Adrenal gland (tissue), 5 donors: Measurements from ENCODE around the gene RNF123.

Experiments
- POLR2A ChIP-seq, 2 donors: fragments of 450-650 bp; IDR thresholded peaks; one replicate each; pipeline ENCODE4 v1.6.1; 2017; ENCODE audit warnings: antibody characterized with exemption in 2 of 2, mild to moderate bottlenecking in 2 of 2, moderate library complexity in 1 of 2
- TF ChIP-seq, protein P1 (sequence below), 6 experiments: fragments of 450-650 bp in 4 of 6; fragments of 200-600 bp in 2 of 6; sonication (generic) in 1 of 6; IDR thresholded peaks; 1 replicate in 5 of 6; 2 replicates in 1 of 6; pipeline versions ENCODE4 v1.5.1 to v1.8.0; 2016 to 2021; ENCODE audit warnings: antibody characterized with exemption in 6 of 6, mild to moderate bottlenecking in 2 of 6, moderate library complexity in 1 of 6
- donor health status: DM: no; HTN: no; CAD: no.

DNA sequence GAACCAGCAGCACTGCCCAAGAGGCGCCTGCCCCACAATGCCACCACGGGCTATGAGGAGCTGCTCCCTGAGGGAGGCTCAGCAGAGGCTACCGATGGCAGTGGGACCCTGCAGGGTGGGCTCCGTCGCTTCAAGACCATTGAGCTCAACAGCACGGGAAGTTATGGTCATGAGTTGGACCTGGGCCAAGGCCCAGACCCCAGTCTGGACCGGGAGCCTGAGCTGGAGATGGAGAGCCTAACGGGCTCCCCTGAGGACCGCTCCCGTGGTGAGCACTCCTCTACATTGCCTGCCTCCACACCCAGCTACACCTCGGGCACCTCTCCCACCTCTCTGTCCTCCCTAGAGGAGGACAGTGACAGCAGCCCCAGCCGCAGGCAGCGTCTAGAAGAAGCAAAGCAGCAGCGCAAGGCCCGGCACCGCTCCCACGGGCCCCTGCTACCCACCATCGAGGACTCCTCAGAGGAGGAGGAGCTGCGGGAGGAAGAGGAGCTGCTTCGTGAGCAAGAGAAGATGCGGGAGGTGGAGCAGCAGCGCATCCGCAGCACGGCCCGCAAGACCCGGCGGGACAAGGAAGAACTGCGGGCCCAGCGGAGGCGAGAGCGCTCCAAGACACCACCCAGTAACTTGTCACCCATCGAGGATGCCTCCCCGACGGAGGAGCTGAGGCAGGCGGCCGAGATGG is 37.0 kb upstream of the RNF123 start:
- TF ChIP-seq, protein P1, sequence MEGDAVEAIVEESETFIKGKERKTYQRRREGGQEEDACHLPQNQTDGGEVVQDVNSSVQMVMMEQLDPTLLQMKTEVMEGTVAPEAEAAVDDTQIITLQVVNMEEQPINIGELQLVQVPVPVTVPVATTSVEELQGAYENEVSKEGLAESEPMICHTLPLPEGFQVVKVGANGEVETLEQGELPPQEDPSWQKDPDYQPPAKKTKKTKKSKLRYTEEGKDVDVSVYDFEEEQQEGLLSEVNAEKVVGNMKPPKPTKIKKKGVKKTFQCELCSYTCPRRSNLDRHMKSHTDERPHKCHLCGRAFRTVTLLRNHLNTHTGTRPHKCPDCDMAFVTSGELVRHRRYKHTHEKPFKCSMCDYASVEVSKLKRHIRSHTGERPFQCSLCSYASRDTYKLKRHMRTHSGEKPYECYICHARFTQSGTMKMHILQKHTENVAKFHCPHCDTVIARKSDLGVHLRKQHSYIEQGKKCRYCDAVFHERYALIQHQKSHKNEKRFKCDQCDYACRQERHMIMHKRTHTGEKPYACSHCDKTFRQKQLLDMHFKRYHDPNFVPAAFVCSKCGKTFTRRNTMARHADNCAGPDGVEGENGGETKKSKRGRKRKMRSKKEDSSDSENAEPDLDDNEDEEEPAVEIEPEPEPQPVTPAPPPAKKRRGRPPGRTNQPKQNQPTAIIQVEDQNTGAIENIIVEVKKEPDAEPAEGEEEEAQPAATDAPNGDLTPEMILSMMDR (IDR thresholded peaks at IDR 0.05): no peak
- TF ChIP-seq POLR2A (IDR thresholded peaks at IDR 0.05): no peak
